T-helper 2 cell treated with Interferon-gamma antibody and Interleukin-4, amounts not matched to agents 5 μg/mL and 100 μg/mL, for 36 hours (primary cell): Measurements from ENCODE around the gene SLC39A12.

ENCODE experiments used
- DNase-seq: peaks from one replicate; pipeline ENCODE4 v3.0.0; 2021; ENCODE audit warnings: low spot score
- H3K27ac Mint-ChIP-seq: one replicate; pipeline ENCODE4 v1.8.0; 2021; ENCODE audit warnings: mild to moderate bottlenecking, mixed read lengths
- H3K27me3 Mint-ChIP-seq: one replicate; pipeline ENCODE4 v1.8.0; 2021; ENCODE audit warnings: low read depth, mixed read lengths
- H3K36me3 Mint-ChIP-seq: one replicate; pipeline ENCODE4 v1.8.0; 2021; ENCODE audit warnings: low read depth, mixed read lengths
- H3K4me1 Mint-ChIP-seq: one replicate; pipeline ENCODE4 v1.8.0; 2021; ENCODE audit warnings: low read depth, mixed read lengths
- H3K4me3 Mint-ChIP-seq: one replicate; pipeline ENCODE4 v1.8.0; 2022; ENCODE audit warnings: mild to moderate bottlenecking, moderate library complexity, mixed read lengths
- H3K9me3 Mint-ChIP-seq: one replicate; pipeline ENCODE4 v1.8.0; 2021; ENCODE audit warnings: mixed read lengths

The SLC39A12 gene

GRCh38 chr10:18044976-18045720 is 93.4 kb downstream of the SLC39A12 start:
- H3K27ac Mint-ChIP-seq = no peak overlapping the region
- no peaks in the 10 kb centered on the region for H3K4me1 Mint-ChIP-seq
- no peaks in the 10 kb centered on the region for H3K36me3 Mint-ChIP-seq
- no peaks in the 10 kb centered on the region for H3K27me3 Mint-ChIP-seq
- no peak overlapping the region for H3K4me3 Mint-ChIP-seq
- H3K9me3 Mint-ChIP-seq = no peaks in the 10 kb centered on the region
- no peak for DNase-seq

GRCh38 chr10:18056583-18056982 is 104.9 kb downstream of the SLC39A12 start:
- Mint-ChIP-seq H3K27ac (no peak overlapping the region), H3K4me3 (no peak overlapping the region), H3K36me3 (no peaks in the 10 kb centered on the region), H3K27me3 (no peaks in the 10 kb centered on the region), H3K4me1 (no peaks in the 10 kb centered on the region), H3K9me3 (peaks cover 6% of the 10 kb centered on the region)
- DNase-seq = no peak

- Mint-ChIP-seq H3K36me3 (no peaks in the 10 kb centered on the region), H3K4me3 (no peak overlapping the region), H3K27ac (no peak overlapping the region), H3K9me3 (peaks cover 10% of the 10 kb centered on the region), H3K4me1 (no peaks in the 10 kb centered on the region), H3K27me3 (no peaks in the 10 kb centered on the region)
- DNase-seq = no peak
These were observed 108.3 kb downstream of the SLC39A12 start for GRCh38 chr10:18059826-18060559.

GRCh38 chr10:18066947-18067346 is 115.2 kb downstream of the SLC39A12 start:
- Mint-ChIP-seq H3K9me3 (peaks cover 8% of the 10 kb centered on the region), H3K4me1 (no peaks in the 10 kb centered on the region), H3K27ac (no peak overlapping the region), H3K4me3 (no peak overlapping the region), H3K27me3 (no peaks in the 10 kb centered on the region), H3K36me3 (no peaks in the 10 kb centered on the region)
- DNase-seq = no peak

GRCh38 chr10:18068401-18068800 is 116.7 kb downstream of the SLC39A12 start:
- H3K4me1 Mint-ChIP-seq = no peaks in the 10 kb centered on the region
- DNase-seq = no peak
- no peak overlapping the region for H3K27ac Mint-ChIP-seq
- no peak overlapping the region for H3K4me3 Mint-ChIP-seq
- no peaks in the 10 kb centered on the region for H3K27me3 Mint-ChIP-seq
- peaks cover 4% of the 10 kb centered on the region for H3K9me3 Mint-ChIP-seq
- H3K36me3 Mint-ChIP-seq = no peaks in the 10 kb centered on the region

GRCh38 chr10:18071591-18071990 is 119.9 kb downstream of the SLC39A12 start:
- Mint-ChIP-seq H3K36me3 (no peaks in the 10 kb centered on the region), H3K27me3 (no peaks in the 10 kb centered on the region), H3K9me3 (peaks cover 4% of the 10 kb centered on the region), H3K27ac (no peak overlapping the region), H3K4me1 (no peaks in the 10 kb centered on the region), H3K4me3 (no peak overlapping the region)
- DNase-seq = no peak

GRCh38 chr10:18073314-18073713 is 121.6 kb downstream of the SLC39A12 start:
- H3K4me1 Mint-ChIP-seq = no peaks in the 10 kb centered on the region
- H3K27ac Mint-ChIP-seq = no peak overlapping the region
- H3K36me3 Mint-ChIP-seq = no peaks in the 10 kb centered on the region
- no peak for DNase-seq
- H3K27me3 Mint-ChIP-seq = no peaks in the 10 kb centered on the region
- H3K4me3 Mint-ChIP-seq = no peak overlapping the region
- peaks cover 4% of the 10 kb centered on the region for H3K9me3 Mint-ChIP-seq

GRCh38 chr10:18075881-18076280 is 124.2 kb downstream of the SLC39A12 start:
- Mint-ChIP-seq H3K27ac (no peak overlapping the region), H3K4me3 (no peak overlapping the region), H3K27me3 (no peaks in the 10 kb centered on the region), H3K36me3 (no peaks in the 10 kb centered on the region), H3K4me1 (no peaks in the 10 kb centered on the region), H3K9me3 (no peaks in the 10 kb centered on the region)
- no peak for DNase-seq

GRCh38 chr10:18079665-18080295 is 128.1 kb downstream of the SLC39A12 start:
- no peak overlapping the region for H3K4me3 Mint-ChIP-seq

GRCh38 chr10:18082381-18082780 is 130.7 kb downstream of the SLC39A12 start:
- Mint-ChIP-seq H3K4me1 (no peaks in the 10 kb centered on the region), H3K9me3 (no peaks in the 10 kb centered on the region), H3K27me3 (no peaks in the 10 kb centered on the region), H3K27ac (no peak overlapping the region), H3K4me3 (no peak overlapping the region), H3K36me3 (no peaks in the 10 kb centered on the region)
- no peak for DNase-seq

More at GRCh38 chr10:18079665-18080295, 128.1 kb downstream of the SLC39A12 start:
- no peaks in the 10 kb centered on the region for H3K27me3 Mint-ChIP-seq
- H3K4me1 Mint-ChIP-seq = no peaks in the 10 kb centered on the region
- no peaks in the 10 kb centered on the region for H3K9me3 Mint-ChIP-seq
- no peak for DNase-seq
- no peak overlapping the region for H3K27ac Mint-ChIP-seq
- H3K36me3 Mint-ChIP-seq = no peaks in the 10 kb centered on the region

- DNase-seq = no peak
- Mint-ChIP-seq H3K4me3 (no peak overlapping the region), H3K27me3 (no peaks in the 10 kb centered on the region), H3K27ac (no peak overlapping the region), H3K36me3 (no peaks in the 10 kb centered on the region), H3K4me1 (no peaks in the 10 kb centered on the region), H3K9me3 (no peaks in the 10 kb centered on the region)
These were observed 134.1 kb downstream of the SLC39A12 start for GRCh38 chr10:18085855-18086254.

- H3K4me1 Mint-ChIP-seq = no peaks in the 10 kb centered on the region
- DNase-seq = no peak
- H3K4me3 Mint-ChIP-seq = no peak overlapping the region
- no peak overlapping the region for H3K27ac Mint-ChIP-seq
- no peaks in the 10 kb centered on the region for H3K9me3 Mint-ChIP-seq
- no peaks in the 10 kb centered on the region for H3K27me3 Mint-ChIP-seq
- H3K36me3 Mint-ChIP-seq = no peaks in the 10 kb centered on the region
These were observed 135.0 kb downstream of the SLC39A12 start for GRCh38 chr10:18086746-18087145.

GRCh38 chr10:18087355-18087754 is 135.6 kb downstream of the SLC39A12 start:
- no peak for DNase-seq
- no peaks in the 10 kb centered on the region for H3K4me1 Mint-ChIP-seq
- no peaks in the 10 kb centered on the region for H3K27me3 Mint-ChIP-seq
- H3K36me3 Mint-ChIP-seq = no peaks in the 10 kb centered on the region
- H3K27ac Mint-ChIP-seq = no peak overlapping the region
- no peak overlapping the region for H3K4me3 Mint-ChIP-seq
- H3K9me3 Mint-ChIP-seq = no peaks in the 10 kb centered on the region
